HG03060 (cell line): ENCODE results near the gene HOXA6.

Experiments
- ATAC-seq: cut with Tn5 transposase; IDR thresholded peaks from one replicate; pipeline ENCODE4 v1.9.1; 2021; ENCODE audit warnings: low read depth, moderate number of reproducible peaks; ENCODE audit not compliant: unreplicated experiment

HOXA6 gene

GRCh38 chr7:27141923-27142579, 5.5 kb downstream of the HOXA6 start:
- no peak for ATAC-seq

GRCh38 chr7:27141137-27141922, 6.2 kb downstream of the HOXA6 start:
- ATAC-seq = no peak

DNA sequence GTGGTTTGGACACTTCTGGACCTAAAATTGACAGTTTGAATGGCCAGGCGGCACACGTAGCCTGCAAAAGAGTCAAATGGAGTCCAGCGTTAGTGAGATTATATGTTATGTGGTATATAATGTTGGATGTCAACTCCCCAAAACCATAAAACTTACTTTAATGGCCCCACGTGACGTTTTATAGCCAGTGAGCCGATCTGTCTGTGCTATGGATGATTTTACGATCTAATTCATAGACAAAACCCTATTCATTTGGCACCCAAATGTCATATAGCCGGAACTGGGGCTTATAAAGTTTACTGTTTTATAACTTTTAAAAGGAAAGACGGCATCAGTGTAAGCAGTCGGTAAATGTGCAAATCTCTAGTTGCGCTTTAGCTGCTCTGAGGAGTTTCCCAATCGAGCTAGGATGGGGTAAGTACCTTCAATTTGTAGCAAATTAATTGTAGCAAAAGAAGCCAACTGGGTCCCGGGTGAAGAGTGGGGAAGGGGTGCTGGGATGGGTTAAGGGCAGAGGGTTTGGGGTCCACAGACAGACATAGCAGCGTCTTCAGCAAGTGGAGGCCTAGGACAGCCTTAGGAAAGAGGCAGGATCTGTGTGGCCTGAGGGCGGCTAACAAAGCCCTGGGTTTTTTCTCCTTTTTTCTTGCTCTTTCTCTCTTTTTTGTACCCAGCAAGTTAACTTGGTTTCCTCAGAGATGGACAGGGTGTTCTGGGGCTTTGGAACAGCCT, 7.3 kb downstream of the HOXA6 start:
- no peak for ATAC-seq

GRCh38 chr7:27139334-27140125, 8.0 kb downstream of the HOXA6 start:
- no peak for ATAC-seq

DNA sequence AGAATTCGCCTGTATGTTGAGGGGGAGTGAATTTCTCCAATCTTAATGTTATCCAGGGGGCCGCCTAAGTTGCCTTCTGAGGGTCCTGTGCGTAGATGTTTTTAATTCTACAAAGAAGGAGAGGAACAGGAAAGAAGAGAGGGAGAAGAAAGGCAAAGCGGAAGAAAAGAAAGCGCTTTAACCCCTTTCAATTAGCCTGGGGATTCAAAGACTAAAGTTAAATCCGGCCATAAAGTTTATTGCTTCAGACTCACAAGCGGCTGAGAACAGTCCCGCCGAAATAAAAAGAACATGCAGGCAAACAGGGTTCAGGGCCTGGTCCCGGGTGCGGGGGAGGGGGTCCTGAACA, 8.6 kb downstream of the HOXA6 start:
- no peak for ATAC-seq

GRCh38 chr7:27138472-27138871, 9.1 kb downstream of the HOXA6 start:
- no peak for ATAC-seq

DNA sequence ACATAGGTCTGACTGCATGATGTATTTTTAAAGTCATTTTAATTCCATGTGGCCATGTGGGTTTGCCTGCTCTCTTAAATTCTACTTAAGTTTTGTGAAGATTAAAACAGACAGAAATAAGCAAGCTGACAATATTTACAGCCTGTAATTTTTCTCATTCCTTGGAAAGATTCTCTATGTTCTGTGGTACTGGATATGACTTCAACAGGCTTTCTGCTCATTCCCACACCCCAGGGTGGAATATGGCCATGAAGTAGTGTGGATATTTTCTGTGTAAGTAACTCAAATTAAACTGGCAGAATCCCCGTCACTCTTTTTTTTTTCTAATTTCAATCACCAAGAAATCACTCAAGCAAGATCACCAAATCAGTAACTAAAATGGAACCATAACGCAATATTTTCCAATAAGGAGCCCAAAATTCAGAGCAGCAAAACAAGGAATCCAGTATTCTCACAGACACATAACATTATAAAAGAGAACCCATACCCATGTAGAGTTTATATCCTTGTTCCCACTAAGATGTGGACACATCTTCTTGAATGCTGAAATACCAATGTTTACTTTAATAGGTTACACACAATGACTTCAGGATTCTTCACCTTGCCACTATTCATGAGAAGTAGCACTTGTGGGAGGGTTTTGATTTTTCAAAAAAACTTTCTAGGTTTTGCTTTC, 9.8 kb downstream of the HOXA6 start:
- ATAC-seq = no peak

- no peak for ATAC-seq
These were observed 13.2 kb downstream of the HOXA6 start for GRCh38 chr7:27134392-27134791.

DNA sequence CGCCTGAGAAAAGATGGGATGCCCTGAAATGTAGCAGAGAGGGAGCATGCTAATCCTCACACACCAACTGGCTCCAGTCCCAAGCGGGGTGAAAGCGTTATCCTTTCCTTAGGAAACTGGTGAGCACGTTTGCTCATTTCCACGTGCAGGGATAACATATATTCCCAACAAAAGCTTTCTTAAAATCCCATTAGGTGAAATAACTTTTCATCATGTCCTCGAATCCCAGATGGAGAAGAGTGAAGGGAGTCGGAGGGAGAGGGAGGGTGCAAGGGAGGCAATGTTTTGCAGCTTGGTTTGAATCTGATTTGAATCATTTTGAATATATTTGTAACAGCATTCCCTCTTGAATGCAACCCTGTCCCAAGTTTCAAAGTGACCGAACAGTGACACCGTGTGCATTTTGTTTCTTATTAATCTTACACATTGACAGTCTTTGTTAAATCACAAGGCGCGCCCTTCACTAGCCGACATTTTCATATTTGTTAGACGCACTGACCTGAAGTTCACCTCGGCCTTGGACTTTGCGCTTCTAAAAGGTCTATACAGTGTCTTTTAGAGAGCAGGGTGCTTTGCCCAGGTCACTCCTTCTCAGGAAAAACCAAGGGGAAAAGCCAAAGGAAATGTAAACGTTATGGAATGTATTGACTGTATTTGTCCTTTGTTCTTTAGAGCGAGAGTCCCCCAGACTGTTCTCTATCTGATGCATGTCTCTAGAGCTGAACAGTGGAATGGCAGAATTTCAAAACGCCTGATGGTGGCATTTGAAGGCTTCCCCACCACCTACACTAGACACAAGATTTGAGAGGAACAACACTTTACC, 14.0 kb downstream of the HOXA6 start:
- no peak for ATAC-seq

- no peak for ATAC-seq
These were observed 14.6 kb downstream of the HOXA6 start for GRCh38 chr7:27132978-27133377.

- no peak for ATAC-seq
These were observed 15.4 kb downstream of the HOXA6 start for GRCh38 chr7:27132214-27132613.

DNA sequence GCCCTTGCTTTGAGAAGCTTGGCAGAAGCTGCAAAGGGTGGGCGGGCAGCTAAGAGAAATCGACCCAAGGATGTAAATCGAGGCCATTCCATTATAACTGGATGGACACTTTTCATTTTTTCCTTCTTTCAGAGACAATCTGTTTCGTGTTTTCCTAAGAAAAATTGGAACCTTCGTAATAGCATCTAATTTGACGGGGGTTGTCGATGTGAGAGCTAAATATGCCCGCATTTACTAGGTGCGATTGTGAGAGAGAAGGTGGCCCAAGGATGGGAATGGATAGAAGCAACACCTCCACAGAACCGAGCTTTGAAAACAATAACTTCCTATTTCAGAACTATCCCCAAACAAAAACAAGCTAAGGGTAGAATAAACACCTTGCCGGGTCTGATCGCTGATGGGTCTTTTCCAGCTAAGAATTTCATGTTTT, 16.2 kb downstream of the HOXA6 start:
- ATAC-seq = no peak

DNA sequence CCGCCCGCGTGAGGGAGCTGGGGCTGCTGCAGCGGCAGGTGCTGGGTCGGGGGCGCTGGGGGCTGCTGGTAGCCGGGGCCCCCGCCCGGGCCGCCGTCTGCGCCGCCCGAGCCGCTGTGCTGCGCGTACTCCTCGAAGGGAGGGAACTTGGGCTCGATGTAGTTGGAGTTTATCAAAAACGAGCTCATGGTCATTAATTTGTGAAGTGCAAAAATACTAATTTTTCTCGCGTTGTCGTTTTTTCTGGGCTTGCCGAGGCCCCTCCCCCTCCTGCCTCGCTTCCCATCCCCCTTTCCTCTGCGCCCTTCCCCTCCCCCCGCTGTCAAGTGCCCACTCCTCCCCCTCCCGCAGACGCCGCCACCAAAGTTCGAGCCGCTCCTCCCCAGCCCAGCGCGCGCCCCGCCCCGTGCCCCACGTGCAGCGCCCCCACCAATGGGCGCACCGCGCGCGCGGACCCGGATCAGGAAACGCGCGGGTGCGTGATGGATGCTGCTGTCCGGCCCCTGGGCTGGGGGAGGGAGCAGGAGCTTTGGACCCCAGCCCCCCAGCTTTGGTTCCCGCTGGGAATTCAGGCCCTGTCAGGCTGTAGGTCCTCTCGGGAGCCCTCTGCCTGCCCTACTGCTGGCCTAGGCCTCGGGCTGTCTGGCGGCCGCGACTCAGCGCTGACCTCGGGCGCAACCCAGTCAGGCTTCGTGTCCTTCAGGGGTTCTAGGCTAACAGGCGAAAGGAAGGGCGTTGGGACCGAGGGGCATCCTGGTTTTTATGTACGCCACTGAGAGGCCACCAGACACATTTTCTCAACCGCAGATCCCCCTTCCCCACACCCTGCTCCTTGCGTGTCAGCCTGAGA, 16.8 kb downstream of the HOXA6 start, which contains the start of gene HOXA4:
Gene HOXA4, minus strand, starts transcription at position 218 of the 850 bp plus-strand sequence. Its CDS starts 24 bp downstream, at position 194.
- no peak for ATAC-seq

DNA sequence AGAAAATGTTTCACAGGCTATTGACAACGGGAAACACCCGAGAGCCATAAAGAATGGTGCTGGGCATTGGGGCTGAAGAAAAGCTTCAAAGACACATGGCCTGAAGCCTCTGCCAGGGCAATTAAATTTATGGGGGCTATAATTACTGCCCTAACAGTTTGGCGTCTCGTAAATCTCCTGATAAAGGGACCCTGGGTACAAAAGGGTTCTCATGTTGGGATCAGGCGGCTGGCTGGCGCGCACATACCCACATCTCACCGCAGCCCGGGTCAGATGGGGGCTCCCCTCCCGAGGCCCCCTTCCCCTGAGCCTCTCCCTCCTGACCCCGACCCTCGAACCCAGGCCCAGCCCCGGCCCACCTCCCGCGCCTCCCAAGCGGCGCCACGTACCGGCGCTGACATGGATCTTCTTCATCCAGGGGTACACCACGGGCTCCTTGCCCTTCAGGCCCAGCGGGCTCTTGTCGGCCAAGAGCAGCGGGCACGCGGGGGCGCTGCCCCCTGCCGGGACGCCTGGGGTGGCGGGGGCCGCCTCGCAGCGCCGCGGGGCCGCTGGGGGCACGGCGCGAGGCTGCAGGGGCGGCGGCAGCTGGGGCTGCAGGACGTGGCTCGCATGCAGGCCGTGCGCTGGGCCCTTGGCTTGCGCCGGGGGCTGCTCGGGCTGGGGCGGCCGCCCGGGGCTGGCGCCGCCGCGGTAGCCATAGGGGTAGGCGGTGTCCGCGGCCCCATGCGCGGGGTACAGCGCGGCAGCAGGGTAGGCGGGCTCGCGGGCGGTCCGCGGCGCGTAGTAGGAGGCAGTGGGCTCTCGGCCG, 17.6 kb downstream of the HOXA6 start:
- no peak for ATAC-seq

DNA sequence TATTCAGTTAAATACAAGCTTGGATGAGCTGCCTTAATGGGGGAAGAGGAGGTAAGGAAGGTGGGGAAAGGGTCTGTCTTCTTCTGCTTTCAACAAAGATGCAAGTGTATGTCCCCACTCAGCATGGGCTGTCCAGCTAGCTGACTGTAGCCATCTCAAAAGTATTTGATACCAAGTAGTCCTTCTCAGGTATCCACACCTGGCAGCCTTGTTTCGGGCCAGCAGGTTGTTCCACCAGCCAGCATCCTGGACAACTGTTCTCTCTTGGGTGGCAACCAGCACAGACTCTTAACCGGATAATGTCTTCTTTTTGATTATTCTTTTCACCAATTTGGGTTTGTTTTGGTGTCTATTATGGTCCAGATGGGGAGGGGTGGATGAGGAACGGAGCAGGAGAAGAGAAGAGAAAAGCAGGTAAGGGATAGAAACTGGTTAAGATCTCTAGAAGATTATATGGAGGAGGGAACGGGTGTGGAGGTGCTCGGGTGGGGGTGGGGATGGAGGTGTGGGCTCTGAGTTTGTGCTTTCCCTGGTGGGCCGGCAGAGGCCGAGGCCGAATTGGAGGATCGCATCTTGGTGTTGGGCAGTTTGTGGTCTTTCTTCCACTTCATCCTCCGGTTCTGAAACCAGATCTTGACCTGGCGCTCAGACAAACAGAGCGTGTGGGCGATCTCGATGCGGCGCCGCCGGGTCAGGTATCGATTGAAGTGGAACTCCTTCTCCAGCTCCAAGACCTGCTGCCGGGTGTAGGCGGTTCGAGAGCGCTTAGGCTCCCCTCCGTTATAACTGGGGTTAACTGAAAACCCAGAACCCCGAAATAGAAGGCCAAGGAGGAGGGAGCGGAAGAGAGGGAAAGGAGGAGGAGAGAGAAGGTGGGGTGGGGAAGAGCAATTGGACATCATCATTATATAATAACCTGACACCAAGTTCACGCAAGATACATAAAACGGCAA, 18.5 kb downstream of the HOXA6 start:
- no peak for ATAC-seq

- no peak for ATAC-seq
These were observed 19.5 kb downstream of the HOXA6 start for GRCh38 chr7:27128034-27128433.
